ENCODE data around the gene TLE4.
"Not testable (repeated sequence)": the region's sequence is repeated elsewhere in the genome, so short reads cannot be mapped to it uniquely, and the experiment has no call there.

Gene TLE4

DNA sequence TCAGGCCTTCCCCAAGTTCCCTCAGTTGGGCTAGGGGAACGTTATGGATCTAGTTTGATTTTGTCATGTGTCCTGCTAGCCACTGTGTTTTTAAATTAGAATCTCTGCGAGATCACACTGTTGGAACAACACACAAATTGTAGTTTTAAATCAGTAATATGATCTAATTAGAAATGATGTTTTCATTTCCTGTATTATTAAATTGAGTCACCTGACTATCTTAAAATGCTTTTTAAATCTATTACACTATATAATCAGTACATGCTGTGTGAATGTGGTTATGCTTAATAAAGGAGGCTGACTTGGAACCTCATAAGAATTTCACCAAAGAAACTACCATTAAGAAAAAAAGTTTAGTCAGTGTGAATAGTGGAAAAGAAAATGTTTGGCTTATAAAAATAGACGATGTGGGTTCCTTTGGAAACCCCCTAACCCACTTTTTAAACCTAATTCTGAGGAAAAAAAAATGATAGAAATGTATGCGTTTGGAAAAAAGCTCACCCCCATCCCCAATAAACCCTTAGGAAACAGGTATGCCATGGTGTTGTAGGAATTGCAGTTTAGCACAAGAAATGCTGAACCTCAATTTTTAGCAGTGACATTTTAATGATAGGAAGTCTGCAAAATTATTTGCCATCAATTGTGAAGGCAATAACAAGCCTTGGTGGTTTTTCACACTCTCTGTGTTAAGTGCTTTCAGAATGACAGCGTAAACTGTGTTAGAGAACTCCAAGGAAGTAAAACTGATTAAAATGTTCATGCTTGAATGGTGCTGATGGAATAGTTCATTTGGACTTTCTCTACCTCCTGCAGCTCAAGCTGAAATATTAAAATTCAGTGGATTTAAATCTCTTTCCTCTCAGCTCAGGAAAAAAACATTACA lies 59.0 kb downstream of the TLE4 start:
- in situ Hi-C loops (cut with MboI; ENCODE audit: low sequenced_read_pairs), result no loop called here

- in situ Hi-C loops (cut with MboI; ENCODE audit: low sequenced_read_pairs), result no loop called here
These were observed 60.3 kb downstream of the TLE4 start for GRCh38 chr9:79632060-79632459.

DNA sequence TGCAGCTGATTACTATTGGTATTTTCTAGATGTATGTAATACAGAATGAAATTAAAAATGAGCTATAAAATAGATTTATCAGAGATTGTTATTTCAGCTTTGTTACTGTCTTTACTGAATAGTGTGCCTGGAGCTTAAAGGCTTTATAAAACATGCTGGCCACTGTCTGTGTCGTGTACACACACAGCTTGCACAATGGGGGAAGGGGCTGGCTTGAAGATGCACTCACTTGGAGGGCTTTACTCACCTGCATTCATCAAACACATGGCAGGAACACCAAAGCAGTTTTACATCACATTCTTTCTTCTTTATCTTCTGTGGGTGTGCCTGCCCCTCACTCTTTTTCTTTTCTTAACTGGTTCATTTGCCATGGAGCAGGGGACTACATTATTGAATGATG lies 60.9 kb downstream of the TLE4 start:
- in situ Hi-C loops (cut with MboI; ENCODE audit: low sequenced_read_pairs), result no loop called here

DNA sequence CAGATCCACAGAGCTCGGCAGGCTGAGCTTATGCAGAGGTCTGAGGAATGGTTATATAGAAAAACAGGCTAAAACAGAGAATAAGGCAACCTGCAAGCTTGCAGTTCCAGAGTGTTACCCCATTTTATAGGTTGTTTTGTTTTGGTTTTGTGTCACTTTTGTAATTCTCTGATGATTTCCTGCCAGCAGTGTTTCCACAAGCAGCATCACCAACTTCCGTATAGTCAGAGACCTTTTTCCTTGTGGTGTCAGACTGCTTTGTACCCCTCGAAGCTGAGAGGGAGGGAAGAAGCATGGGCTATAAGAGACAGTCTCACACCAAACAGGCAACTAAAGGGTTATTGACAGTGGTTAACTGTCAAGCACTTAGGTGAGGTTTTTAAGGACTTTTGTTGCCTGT lies 61.8 kb downstream of the TLE4 start:
- in situ Hi-C loops (cut with MboI; ENCODE audit: low sequenced_read_pairs), result no loop called here

GRCh38 chr9:79637177-79637925 lies 65.6 kb downstream of the TLE4 start:
- in situ Hi-C loops (cut with MboI; ENCODE audit: low sequenced_read_pairs), result no loop called here

DNA sequence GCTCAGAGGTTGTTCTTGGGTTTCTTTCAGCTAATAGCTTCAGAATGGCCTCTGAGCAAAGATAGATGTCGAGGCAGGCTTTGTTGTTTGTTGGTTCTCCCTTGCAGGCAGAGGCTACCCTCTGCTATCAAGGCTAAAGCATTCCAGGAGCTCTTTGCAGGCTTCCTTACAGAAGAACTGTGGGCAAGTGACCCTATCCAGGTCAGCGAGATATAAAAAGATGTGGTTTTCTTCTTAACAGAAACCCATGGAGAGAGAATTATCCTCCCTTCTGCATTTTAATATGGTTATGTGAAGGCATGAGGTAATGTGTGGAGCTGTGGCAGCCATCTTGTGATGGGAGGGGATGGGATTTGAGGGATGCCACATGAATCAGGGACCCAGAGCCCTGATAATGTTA lies 67.0 kb downstream of the TLE4 start:
- in situ Hi-C loops (cut with MboI; ENCODE audit: low sequenced_read_pairs), result no loop called here

GRCh38 chr9:79639354-79639753 lies 67.6 kb downstream of the TLE4 start:
- in situ Hi-C loops (cut with MboI; ENCODE audit: low sequenced_read_pairs), result no loop called here

- in situ Hi-C loops (cut with MboI; ENCODE audit: low sequenced_read_pairs), result not testable (repeated sequence)
These were observed 68.3 kb downstream of the TLE4 start for GRCh38 chr9:79640067-79640466.

DNA sequence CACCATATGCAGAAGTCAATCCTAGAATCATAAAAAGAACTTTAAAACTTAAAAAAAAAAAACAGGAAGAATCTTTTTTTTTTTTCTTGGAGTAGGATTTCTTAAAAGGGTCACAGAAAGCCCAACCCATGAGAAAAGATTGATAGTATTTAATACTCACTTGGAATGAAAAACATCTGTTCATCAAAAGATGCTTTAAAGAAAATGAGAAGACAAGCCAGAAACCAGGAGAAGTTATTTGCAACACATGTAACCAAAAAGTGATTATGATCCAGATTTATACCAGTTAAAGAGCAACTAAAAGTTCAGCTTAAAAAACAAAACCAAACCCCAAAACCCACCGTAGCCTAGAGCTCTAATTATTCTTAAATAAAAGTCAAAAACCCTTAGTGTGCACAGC lies 69.3 kb downstream of the TLE4 start:
- in situ Hi-C loops (cut with MboI; ENCODE audit: low sequenced_read_pairs), result no loop called here

DNA sequence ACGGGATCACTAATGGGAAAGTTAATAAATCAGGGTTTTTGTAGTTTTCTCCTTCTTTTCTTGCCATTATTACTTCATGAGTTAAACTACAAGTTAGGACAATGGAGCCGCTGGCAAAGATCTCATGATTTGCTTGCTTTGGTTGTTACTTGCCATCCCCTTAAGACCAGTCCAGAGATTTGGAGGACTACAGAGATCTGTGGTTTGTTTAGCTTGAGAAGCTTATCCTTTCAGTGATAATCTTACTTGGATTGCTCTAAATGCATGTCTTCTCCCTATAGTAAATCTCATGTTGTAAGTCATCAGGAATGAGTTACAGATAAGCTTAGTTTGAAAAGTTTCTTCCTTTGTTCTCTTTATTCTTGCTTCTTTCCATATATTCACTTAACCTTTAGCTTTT lies 70.9 kb downstream of the TLE4 start:
- in situ Hi-C loops (cut with MboI; ENCODE audit: low sequenced_read_pairs), result no loop called here

DNA sequence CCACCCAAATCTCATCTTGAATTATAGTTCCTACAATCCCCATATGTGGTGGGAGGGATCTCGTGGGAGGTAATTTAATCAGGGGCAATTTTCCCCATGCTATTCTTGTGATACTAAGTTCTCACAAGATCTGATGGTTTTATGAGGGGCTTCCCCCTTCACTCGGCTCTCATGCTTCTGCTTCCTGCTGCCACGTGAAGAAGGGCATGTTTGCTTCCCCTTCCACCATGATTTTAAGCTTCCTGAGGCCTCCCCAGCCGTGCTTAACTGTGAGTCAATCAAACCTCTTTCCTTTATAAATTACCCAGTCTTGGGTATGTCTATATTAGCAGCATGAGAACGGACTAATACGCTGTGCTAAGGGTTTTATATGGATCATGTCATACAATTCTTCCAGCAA lies 72.3 kb downstream of the TLE4 start:
- in situ Hi-C loops (cut with MboI; ENCODE audit: low sequenced_read_pairs), result no loop called here

- in situ Hi-C loops (cut with MboI; ENCODE audit: low sequenced_read_pairs), result no loop called here
These were observed 72.8 kb downstream of the TLE4 start for GRCh38 chr9:79644601-79645000.

DNA sequence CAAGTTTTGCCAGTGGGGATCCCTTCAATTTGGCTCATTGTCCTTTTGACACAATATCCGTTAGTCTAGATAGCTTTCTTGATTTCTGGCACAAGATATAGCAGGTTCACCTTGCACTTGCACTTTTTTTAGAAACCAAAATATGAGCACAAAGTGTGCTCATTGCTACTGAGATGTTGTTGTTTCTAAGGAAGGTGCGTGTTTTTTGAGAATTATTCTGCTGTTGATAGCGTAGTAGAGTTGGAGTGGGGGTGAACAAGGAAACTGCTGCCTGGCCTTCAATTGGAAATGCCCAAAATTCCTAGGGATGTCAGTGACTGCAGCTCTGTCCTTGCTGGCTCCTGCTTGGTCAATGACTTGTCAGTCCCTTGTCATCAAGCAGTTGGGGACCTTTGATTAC lies 73.3 kb downstream of the TLE4 start:
- in situ Hi-C loops (cut with MboI; ENCODE audit: low sequenced_read_pairs), result no loop called here

GRCh38 chr9:79646096-79646495 lies 74.3 kb downstream of the TLE4 start:
- in situ Hi-C loops (cut with MboI; ENCODE audit: low sequenced_read_pairs), result no loop called here

- in situ Hi-C loops (cut with MboI; ENCODE audit: low sequenced_read_pairs), result no loop called here
These were observed 79.6 kb downstream of the TLE4 start for GRCh38 chr9:79651251-79651795.

DNA sequence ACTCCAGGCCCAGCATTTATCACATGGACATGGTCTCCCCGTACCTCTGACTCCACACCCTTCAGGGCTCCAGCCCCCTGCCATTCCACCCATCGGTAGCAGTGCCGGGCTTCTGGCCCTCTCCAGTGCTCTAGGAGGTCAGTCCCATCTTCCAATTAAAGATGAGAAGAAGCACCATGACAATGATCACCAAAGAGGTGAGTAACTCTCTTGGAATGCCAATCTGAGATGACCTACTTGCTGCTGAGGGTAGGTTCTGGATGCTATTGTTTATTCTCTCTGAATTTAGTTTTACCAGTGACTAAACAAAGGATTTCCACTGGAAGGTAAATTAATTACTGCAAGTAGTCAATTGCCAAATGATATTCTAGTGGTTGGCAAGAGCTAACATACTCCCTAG lies 80.8 kb downstream of the TLE4 start:
- in situ Hi-C loops (cut with MboI; ENCODE audit: low sequenced_read_pairs), result no loop called here

DNA sequence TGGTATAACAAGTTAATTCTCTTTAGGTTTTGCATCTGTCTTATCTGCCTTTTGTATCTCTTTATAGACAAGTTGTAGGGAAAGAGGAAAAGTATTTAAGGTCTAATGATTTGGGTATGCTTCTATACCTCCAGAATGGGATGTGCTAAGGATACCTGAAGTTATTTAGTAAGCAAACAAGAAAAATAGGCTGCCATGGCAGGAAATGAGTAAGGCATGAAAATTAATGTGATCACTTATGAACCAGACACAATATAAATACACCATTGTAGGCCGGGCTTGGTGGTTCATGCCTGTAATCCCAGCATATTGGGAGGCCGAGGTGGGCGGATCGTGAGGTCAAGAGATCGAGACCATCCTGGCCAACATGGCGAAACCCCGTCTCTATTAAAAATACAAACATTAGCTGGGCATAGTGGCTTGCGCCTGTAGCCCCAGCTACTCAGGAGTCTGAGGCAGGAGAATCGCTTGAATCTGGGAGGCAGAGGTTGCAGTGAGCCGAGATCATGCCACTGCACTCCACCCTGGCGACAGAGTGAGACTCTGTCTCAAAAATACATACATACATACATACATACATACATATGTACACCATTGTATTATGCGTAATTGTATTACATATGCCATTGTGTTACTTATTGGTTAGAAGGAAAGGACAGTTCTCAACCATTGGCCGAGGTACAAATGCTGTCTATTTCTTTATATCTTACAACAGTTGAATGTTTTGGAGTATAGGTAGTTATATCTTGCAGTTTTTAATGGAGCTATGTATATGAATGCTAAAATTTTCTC lies 83.0 kb downstream of the TLE4 start:
- in situ Hi-C loops (cut with MboI; ENCODE audit: low sequenced_read_pairs), result not testable (repeated sequence)

GRCh38 chr9:79655551-79655950 lies 83.8 kb downstream of the TLE4 start:
- in situ Hi-C loops (cut with MboI; ENCODE audit: low sequenced_read_pairs), result no loop called here

DNA sequence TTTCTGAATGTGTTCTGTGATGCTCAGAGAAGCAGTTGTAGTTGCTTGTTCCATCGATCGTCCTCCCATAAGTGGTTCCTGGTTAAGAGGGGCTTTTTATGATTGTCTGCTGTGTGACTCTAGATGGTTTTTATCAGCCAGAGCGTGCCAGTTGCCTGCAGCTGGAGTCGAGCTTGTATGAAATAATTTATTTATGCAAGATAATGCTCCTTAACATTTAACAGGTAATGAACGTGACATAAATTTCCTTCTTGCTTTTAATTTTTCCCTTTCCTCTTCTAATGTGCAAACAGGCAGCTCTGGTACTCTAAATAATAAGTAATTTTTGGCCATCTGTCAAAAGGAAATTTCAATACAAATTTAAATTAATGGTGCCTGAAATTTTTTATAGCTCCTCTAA lies 84.4 kb downstream of the TLE4 start:
- in situ Hi-C loops (cut with MboI; ENCODE audit: low sequenced_read_pairs), result no loop called here

- in situ Hi-C loops (cut with MboI; ENCODE audit: low sequenced_read_pairs), result no loop called here
These were observed 86.1 kb downstream of the TLE4 start for GRCh38 chr9:79657891-79658290.

- in situ Hi-C loops (cut with MboI; ENCODE audit: low sequenced_read_pairs), result no loop called here
These were observed 87.2 kb downstream of the TLE4 start for GRCh38 chr9:79658926-79659325.

Data from hTERT RPE-1 (cell line).